H9 (cell line): ENCODE measurements around the gene GSTO2. TPM values are rescaled to one million over a fixed set of nuclear protein-coding genes. Genes with fewer than 3 reads are reported as not detected.

Experiments used
- DNase-seq: peaks from one replicate; pipeline ENCODE4 v3.0.0-alpha.2; 2017
- H2AFZ ChIP-seq: one replicate; pipeline ENCODE4 v1.6.1; 2013; ENCODE audit warnings: mild to moderate bottlenecking, low read length, control low read depth, moderate library complexity
- H2AK5ac ChIP-seq: 2 replicates; pipeline ENCODE4 v1.6.1; 2013; ENCODE audit warnings: low read length, control low read depth, mixed read lengths; ENCODE audit not compliant: insufficient read length
- H2BK120ac ChIP-seq: one replicate; pipeline ENCODE4 v1.6.1; 2013; ENCODE audit warnings: low read depth, mild to moderate bottlenecking, low read length, control low read depth, inconsistent platforms; ENCODE audit not compliant: poor library complexity, severe bottlenecking
- H2BK12ac ChIP-seq: 2 replicates; pipeline ENCODE4 v1.6.1; 2013; ENCODE audit warnings: low read length, control low read depth, mixed read lengths, low read depth; ENCODE audit not compliant: insufficient read length
- H2BK15ac ChIP-seq: 2 replicates; pipeline ENCODE4 v1.6.1; 2013; ENCODE audit warnings: low read depth, low read length, control low read depth
- H2BK20ac ChIP-seq: one replicate; pipeline ENCODE4 v1.6.1; 2013; ENCODE audit warnings: low read depth, mild to moderate bottlenecking, low read length, control low read depth, inconsistent platforms; ENCODE audit not compliant: poor library complexity, severe bottlenecking
- H2BK5ac ChIP-seq: 2 replicates; pipeline ENCODE4 v1.6.1; 2013; ENCODE audit warnings: low read length, control low read depth, mixed read lengths; ENCODE audit not compliant: insufficient read length
- H3K14ac ChIP-seq: 2 replicates; pipeline ENCODE4 v1.6.1; 2013; ENCODE audit warnings: low read length, control low read depth; ENCODE audit not compliant: insufficient read depth
- H3K18ac ChIP-seq: 2 replicates; pipeline ENCODE4 v1.6.1; 2013; ENCODE audit warnings: low read depth, mild to moderate bottlenecking, mixed read lengths, low read length, control low read depth; ENCODE audit not compliant: insufficient read length
- H3K23ac ChIP-seq: 2 replicates; pipeline ENCODE4 v1.6.1; 2013; ENCODE audit warnings: low read length, control low read depth, mixed read lengths, low read depth; ENCODE audit not compliant: insufficient read length
- H3K23me2 ChIP-seq: 2 replicates; pipeline ENCODE4 v1.6.1; 2013; ENCODE audit warnings: low read depth, mild to moderate bottlenecking, mixed read lengths, low read length, control low read depth; ENCODE audit not compliant: insufficient read length, poor library complexity, severe bottlenecking
- H3K27ac ChIP-seq: 2 replicates; pipeline ENCODE4 v1.5.1; 2013; ENCODE audit warnings: low read length, control low read depth, mixed read lengths, low read depth; ENCODE audit not compliant: insufficient read length
- H3K27me3 ChIP-seq: 2 replicates; pipeline ENCODE4 v1.6.1; 2013; ENCODE audit warnings: low read length, control low read depth, inconsistent platforms; ENCODE audit not compliant: insufficient read depth
- H3K4ac ChIP-seq: 2 replicates; pipeline ENCODE4 v1.6.1; 2013; ENCODE audit warnings: low read depth, mild to moderate bottlenecking, control low read depth, inconsistent platforms, low read length, moderate library complexity
- H3K4me1 ChIP-seq: 2 replicates; pipeline ENCODE4 v1.6.1; 2013; ENCODE audit warnings: low read length, control low read depth, inconsistent platforms; ENCODE audit not compliant: insufficient read depth
- H3K4me2 ChIP-seq: 2 replicates; pipeline ENCODE4 v1.6.1; 2013; ENCODE audit warnings: low read length, control low read depth, mixed read lengths; ENCODE audit not compliant: insufficient read length, insufficient read depth
- H3K56ac ChIP-seq: 2 replicates; pipeline ENCODE4 v1.6.1; 2013; ENCODE audit warnings: low read depth, mild to moderate bottlenecking, mixed read lengths, low read length, control low read depth; ENCODE audit not compliant: insufficient read length
- H3K79me1 ChIP-seq: 2 replicates; pipeline ENCODE4 v1.6.1; 2013; ENCODE audit warnings: low read depth, mild to moderate bottlenecking, moderate library complexity, low read length, control low read depth, inconsistent platforms; ENCODE audit not compliant: insufficient read depth, poor library complexity, severe bottlenecking
- H3K79me2 ChIP-seq: 2 replicates; pipeline ENCODE4 v1.6.1; 2013; ENCODE audit warnings: low read length, control low read depth, inconsistent platforms; ENCODE audit not compliant: insufficient read depth
- H3K9ac ChIP-seq: 2 replicates; pipeline ENCODE4 v1.6.1; 2013; ENCODE audit warnings: low read length, control low read depth, mixed read lengths; ENCODE audit not compliant: insufficient read length; ENCODE audit errors: extremely low read depth
- H3K9me3 ChIP-seq: one replicate; pipeline ENCODE4 v1.6.1; 2013; ENCODE audit warnings: low read depth, low read length, inconsistent platforms; ENCODE audit not compliant: control insufficient read depth
- H3T11ph ChIP-seq: one replicate; pipeline ENCODE4 v1.6.1; 2013; ENCODE audit warnings: mild to moderate bottlenecking, low read length, control low read depth, inconsistent platforms
- H4K20me1 ChIP-seq: one replicate; pipeline ENCODE4 v1.6.1; 2013; ENCODE audit not compliant: control insufficient read depth, insufficient read length, insufficient read depth
- H4K5ac ChIP-seq: 2 replicates; pipeline ENCODE4 v1.6.1; 2013; ENCODE audit warnings: low read depth, mild to moderate bottlenecking, mixed read lengths, low read length, control low read depth; ENCODE audit not compliant: insufficient read length
- H4K8ac ChIP-seq: replicated peaks from 2 replicates; pipeline ENCODE4 v1.6.1; 2013; ENCODE audit warnings: low read length, control low read depth, mixed read lengths, low read depth; ENCODE audit not compliant: insufficient read length
- H4K91ac ChIP-seq: 2 replicates; pipeline ENCODE4 v1.6.1; 2013; ENCODE audit warnings: low read depth, mild to moderate bottlenecking, moderate library complexity, mixed read lengths, low read length, control low read depth; ENCODE audit not compliant: insufficient read length
- H3K27ac Mint-ChIP-seq, 3 experiments: 2 replicates in 2 of 3; 3 replicates in 1 of 3; pipeline ENCODE4 v1.8.0; 2020 to 2021; ENCODE audit warnings: mixed read lengths in 3 of 3, mild to moderate bottlenecking in 1 of 3, moderate library complexity in 1 of 3
- H3K27me3 Mint-ChIP-seq: 2 replicates; pipeline ENCODE4 v1.8.0; 2021; ENCODE audit warnings: low read depth, mild to moderate bottlenecking, moderate library complexity, mixed read lengths
- H3K36me3 Mint-ChIP-seq, 3 experiments: 2 replicates in 2 of 3; 3 replicates in 1 of 3; pipeline ENCODE4 v1.8.0; 2020 to 2021; ENCODE audit warnings: low read depth in 3 of 3, mixed read lengths in 3 of 3; ENCODE audit not compliant: insufficient read depth in 1 of 3
- H3K4me1 Mint-ChIP-seq, 2 experiments: 2 replicates each; pipeline ENCODE4 v1.8.0; 2020; ENCODE audit warnings: mixed read lengths in 2 of 2
- H3K4me3 Mint-ChIP-seq, 2 experiments: 2 replicates in 1 of 2; 3 replicates in 1 of 2; pipeline ENCODE4 v1.8.0; 2020 to 2021; ENCODE audit warnings: mild to moderate bottlenecking in 2 of 2, mixed read lengths in 2 of 2, moderate library complexity in 1 of 2
- H3K9me3 Mint-ChIP-seq, 2 experiments: 2 replicates in 1 of 2; 3 replicates in 1 of 2; pipeline ENCODE4 v1.8.0; 2020; ENCODE audit warnings: mild to moderate bottlenecking in 2 of 2, mixed read lengths in 2 of 2, moderate library complexity in 1 of 2
- CTCF ChIP-seq: fragments of 200-600 bp; sonication (generic); conservative IDR thresholded peaks from 3 replicates; pipeline ENCODE4 v1.8.0; 2021; ENCODE audit warnings: antibody characterized with exemption, mild to moderate bottlenecking
- WGBS: extraction: QIAGEN DNeasy Blood & Tissue Kit; methylation state at CpG from one replicate; pipeline ENCODE4 v1.1.7; 2013; ENCODE audit warnings: missing lambda C conversion rate, low lambda C conversion rate, mixed read lengths; ENCODE audit not compliant: insufficient read length; ENCODE audit errors: extremely low coverage; 5-methylcytosine and 5-hydroxymethylcytosine counted together
- total RNA-seq: library from RNA; stranded (reverse); gene quantifications from 2 replicates; pipeline ENCODE4 v1.2.1, GENCODE V29; 2021

Gene GSTO2
- total RNA-seq, 1 experiment from 2014 or later: 14.5 TPM

DNA sequence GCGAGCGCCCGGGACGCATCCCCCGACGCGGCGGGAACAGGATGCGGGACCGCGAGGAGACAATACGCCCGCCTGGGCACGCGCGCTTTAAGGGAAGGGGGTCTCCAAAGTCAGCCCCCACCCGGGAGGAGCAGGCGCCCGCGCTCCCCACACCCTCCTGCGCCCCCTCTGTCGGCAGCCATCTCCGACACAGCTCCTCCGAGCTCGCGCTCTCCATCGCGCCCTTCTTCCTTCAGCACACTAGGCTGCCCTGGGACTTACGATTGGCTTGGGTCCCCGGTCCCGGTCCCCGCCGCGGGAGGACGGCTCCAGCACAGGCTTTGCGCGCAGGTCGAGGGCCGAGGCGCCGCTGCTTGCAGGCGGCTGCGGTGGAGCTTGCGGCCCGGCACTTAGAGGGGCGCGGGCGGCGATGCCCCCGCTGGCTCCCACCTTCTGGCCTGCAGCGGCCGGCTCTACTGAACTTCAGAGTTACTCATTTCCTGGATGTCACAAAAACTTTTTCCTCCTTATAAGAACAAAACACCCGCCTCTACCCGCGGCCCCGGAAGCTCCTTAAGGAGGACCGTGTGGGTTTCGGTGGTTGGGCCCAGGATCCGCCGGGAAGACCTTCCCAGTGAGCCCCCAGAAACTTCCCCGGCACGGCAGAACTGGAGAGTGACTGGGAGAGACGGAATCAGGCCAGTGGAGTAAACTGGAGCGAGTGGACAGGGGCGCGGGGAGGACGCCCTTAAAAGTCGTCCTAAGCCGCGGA lies 69.2 kb downstream of the GSTO2 start, which contains the start of gene ITPRIP:
Gene ITPRIP (minus strand): TSS at position 481 of the 751 bp plus-strand sequence. CDS start 22,414 bp downstream, outside the sequence.
- peaks cover 3% of the 10 kb centered on the region; the same call in 1 of the 2 replicates for H3K27me3 Mint-ChIP-seq
- no CpG with 5 or more reads among the region's 70 CpGs for WGBS
- Histone ChIP-seq H3K23ac (no peak within 1 kb of the TSS), H3K4ac (no peak within 1 kb of the TSS; the same call in 1 of the 2 replicates), H3K79me2 (peaks cover 17% of the 10 kb centered on the region; the same call in 1 of the 2 replicates), H3K4me1 (peaks cover 9% of the 10 kb centered on the region; the same call in 1 of the 2 replicates), H3K14ac (peak within 1 kb of the TSS; percentile 99), H3K18ac (peak within 1 kb of the TSS; percentile 100), H3K56ac (no peak within 1 kb of the TSS), H3T11ph (peak within 1 kb of the TSS; percentile 79), H3K9ac (peak within 1 kb of the TSS; percentile 90), H3K9me3 (no peaks in the 10 kb centered on the region), H3K4me2 (peak within 1 kb of the TSS; percentile 78), H4K91ac (no peak within 1 kb of the TSS), H4K5ac (peak within 1 kb of the TSS; percentile 56), H2BK120ac (peak within 1 kb of the TSS; percentile 89), H2AK5ac (no peak within 1 kb of the TSS), H4K8ac (no peak within 1 kb of the TSS), H2BK20ac (peak within 1 kb of the TSS; percentile 100), H2BK12ac (peak within 1 kb of the TSS; percentile 88), H3K27ac (peak within 1 kb of the TSS; percentile 54), H2BK15ac (no peak within 1 kb of the TSS), H2AFZ (peak within 1 kb of the TSS; percentile 24), H4K20me1 (no peaks in the 10 kb centered on the region), H3K23me2 (peaks cover 12% of the 10 kb centered on the region), H3K27me3 (no peaks in the 10 kb centered on the region), H3K79me1 (no peaks in the 10 kb centered on the region), H2BK5ac (no peak within 1 kb of the TSS)
- no peaks in the 10 kb centered on the region for H3K9me3 Mint-ChIP-seq
- peak within 1 kb of the TSS; percentile 98 to 100 (median 99) for H3K27ac Mint-ChIP-seq
- TF ChIP-seq CTCF: peak; percentile 56
- H3K4me1 Mint-ChIP-seq: peaks cover 50 to 54% of the 10 kb centered on the region in 2 experiments
- peak; percentile 68 for DNase-seq
- H3K4me3 Mint-ChIP-seq: peak within 1 kb of the TSS; percentile 92 to 95
- peaks cover 0 to 5% (median under 1%) of the 10 kb centered on the region in 3 experiments; a peak in 3 of 7 replicates for H3K36me3 Mint-ChIP-seq
